Limb (tissue), 2 donors: ENCODE data around the gene BICRA.
A peak's percentile ranks its signal among the peaks of the same experiment; 100 is the strongest.
"Not testable (repeated sequence)": the region's sequence is repeated elsewhere in the genome, so short reads cannot be mapped to it uniquely, and the experiment has no call there.

ENCODE experiments used
- DNase-seq, 2 donors: peaks; one replicate each; pipeline ENCODE4 v3.0.0-alpha.2; 2016; ENCODE audit errors: extremely low spot score in 2 of 2

Gene BICRA

DNA sequence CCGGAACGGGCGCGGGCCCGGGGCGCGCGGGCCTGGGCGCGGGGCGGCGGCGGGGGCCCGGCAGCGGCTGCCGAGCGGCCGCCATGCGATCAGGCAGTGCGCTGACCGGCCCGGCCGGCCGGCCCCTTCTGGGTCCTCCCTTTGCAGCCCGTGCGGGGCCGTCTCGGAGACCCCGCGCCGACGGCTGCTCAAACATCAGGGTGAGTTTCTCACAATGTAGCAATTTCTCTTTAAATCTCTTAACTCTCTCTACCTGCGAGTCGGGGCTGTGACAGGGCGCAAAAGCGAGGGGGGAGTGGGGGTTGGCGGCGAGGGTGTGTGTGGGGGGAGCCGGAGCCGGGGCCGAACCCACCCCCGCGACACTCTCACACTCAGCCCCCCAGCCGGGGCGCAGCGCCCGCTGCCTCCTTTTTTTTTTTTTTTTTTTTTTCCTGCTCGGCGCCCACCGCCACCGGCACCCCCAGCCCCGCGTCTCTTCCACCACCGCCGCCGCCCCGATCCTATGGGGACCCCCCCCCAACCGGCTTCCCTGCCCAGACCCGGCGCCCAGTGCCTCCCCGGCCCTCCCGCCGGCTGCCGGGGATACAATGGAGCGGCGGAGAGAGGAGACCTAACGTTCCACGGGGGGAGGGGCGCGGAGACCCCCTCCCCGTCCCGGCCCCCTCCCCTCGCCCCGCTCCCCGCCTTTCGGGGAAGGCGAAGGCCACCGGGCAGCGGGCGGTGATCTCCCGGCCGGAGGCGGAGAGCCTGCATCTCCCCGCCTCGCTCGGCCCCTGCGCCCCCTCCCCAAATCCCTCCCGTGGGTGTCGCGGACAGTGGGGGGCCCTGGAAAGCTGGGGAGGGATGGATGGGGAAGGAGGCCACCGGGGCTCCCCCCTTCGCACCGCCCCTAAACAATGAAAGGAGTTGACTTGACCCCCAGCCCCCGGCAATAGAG lies at the start of gene BICRA:
TSS of gene BICRA (plus strand) at position 166 of the 937 bp plus-strand sequence. CDS start 64,441 bp downstream, outside the sequence.
- peak; percentile 77 to 91 for DNase-seq

DNA sequence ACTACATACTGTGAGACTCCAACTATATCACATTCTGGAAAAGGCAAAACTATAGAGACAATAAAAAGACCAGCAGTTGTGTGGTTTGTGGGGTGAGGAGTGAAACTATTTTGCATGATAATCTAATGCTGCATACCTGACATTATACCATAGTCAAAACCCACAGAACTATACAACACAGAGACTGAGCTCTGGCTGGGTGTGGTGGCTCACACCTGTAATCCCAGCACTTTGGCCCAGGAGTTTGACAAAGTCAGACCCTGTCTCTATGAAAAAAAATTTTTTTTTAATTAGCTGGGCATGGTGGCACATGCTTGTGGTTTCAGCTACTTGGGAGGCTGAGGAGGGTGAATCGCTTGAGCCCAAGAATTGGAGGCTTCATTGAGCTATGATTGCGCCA lies 47.9 kb upstream of the BICRA start:
- DNase-seq, result no peak

GRCh38 chr19:47561440-47562057 lies 47.4 kb upstream of the BICRA start:
- no peak for DNase-seq

- DNase-seq, result no peak
Observed at GRCh38 chr19:47564081-47564480, 44.9 kb upstream of the BICRA start.

GRCh38 chr19:47569331-47569730 lies 39.6 kb upstream of the BICRA start:
- DNase-seq, result no peak

DNA sequence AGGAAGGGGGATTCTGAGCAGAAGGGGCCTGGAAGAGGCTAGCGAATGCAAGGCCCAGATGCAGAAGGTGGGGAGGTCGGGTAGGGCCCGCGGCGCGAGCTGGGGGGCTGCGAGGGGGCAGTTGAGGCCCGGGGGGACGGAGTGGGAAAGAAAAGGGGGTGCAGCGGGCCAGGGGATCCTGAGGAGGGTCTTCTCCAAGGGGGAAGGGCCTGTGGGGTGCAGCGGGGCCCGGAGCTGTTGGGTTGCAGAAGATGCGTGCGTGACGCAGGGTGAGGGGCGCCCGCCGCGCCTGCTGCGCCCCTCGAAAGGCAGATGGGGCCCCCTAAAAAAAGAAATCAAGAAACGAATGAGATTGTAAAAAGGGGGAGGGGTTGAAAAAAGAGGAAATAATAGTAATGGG lies 36.3 kb upstream of the BICRA start:
- no peak for DNase-seq

GRCh38 chr19:47573071-47574026 lies 35.6 kb upstream of the BICRA start, which contains the start of gene ZNF541:
Gene ZNF541, minus strand, starts transcription at chr19:47573148. Its CDS starts 17,292 bp downstream, at chr19:47555856.
- DNase-seq, result peak; percentile 27 to 83

GRCh38 chr19:47580397-47580796 lies 28.5 kb upstream of the BICRA start:
- DNase-seq, result no peak

GRCh38 chr19:47581605-47582319 lies 27.2 kb upstream of the BICRA start:
- DNase-seq, result no peak

- DNase-seq, result no peak
Observed at GRCh38 chr19:47582320-47582909, 26.5 kb upstream of the BICRA start.

GRCh38 chr19:47583161-47583560 lies 25.8 kb upstream of the BICRA start:
- not testable (repeated sequence) for DNase-seq

GRCh38 chr19:47587295-47587694 lies 21.6 kb upstream of the BICRA start:
- DNase-seq, result no peak

DNA sequence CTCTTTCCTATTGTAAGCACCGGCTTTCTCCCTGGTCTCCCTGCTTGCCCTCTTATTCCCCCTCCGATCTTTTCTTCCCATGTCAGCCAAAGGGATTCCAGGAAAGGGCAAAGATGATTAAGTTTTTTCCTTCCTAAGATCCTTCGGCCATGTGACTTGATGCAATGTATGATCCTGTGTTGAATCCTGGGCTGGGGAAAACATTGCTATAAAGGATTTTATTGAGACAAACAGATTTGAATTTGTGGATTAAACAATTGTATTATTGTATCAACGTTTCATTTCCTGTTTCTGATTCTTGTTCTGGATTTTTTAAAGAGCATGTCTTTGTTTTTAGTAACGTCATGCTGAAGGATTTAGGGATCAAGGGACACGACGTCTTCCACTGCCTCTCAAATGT lies 19.1 kb upstream of the BICRA start:
- DNase-seq, result no peak

- no peak for DNase-seq
Observed at GRCh38 chr19:47593860-47594259, 15.1 kb upstream of the BICRA start.

DNA sequence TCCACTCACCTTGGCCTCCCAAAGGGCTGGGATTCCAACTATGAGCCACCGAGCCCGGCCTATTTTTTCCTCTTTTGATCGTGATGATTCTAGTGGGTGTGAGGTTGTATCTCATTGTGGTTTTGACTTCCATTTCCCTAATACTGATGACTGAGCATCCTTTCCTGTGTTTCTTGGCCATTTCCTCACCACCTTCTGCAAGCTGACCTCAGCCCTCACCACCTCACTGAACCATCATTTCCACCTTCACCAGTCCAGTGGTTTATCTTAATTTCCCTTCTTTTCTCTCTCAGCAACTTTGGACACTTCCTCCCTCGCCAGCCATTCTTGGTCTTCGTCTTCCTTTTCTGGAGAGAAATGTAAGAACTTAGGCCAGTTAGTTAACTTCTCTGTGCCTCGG lies 13.0 kb upstream of the BICRA start:
- no peak for DNase-seq

DNA sequence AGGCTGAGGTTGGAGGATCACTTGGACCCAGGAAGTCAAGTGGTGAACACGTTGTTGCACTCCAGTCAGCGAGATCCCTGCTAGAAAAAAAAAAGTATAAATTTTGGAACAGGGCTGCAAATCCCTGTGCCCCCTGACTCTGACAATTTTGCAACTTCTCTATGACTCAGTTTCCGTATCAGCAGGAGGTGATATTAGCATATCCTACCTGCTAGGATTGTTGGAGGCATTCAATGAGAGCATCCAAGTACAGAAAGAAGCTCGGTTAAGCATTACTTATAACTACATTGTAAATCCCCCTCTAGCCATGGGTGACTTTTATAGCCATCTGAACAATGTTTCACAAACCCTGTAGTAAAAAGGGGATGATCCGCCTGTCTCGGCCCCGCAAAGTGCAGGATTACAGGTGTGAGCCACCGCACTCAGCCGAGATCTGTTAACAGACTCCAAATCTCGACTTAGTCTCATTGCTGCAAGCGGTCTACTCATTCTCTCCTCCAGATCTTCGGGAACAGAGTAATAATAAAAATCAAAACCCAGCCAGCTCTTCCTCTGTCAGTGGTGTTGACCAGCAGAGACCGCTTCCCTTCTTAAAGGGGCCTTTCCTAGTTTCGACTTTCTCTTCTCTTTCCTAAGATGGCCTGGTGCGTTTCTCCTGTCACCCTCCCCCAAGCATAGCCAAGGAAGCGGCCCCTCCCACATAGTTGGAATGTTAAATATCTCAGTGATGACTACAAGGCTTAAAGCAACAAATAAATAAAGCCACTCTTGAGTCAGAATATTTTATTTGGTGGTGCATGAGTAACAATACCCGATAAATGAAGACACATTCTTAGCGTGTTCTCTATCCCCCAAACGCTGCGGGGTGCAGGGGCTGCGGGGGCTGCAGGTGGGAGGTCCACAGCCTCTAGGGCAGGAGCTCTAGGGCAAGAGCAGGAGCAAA lies 10.3 kb upstream of the BICRA start:
- peak; percentile 31 to 47 for DNase-seq

GRCh38 chr19:47599671-47600245 lies 9.2 kb upstream of the BICRA start:
- not testable (repeated sequence) for DNase-seq

DNA sequence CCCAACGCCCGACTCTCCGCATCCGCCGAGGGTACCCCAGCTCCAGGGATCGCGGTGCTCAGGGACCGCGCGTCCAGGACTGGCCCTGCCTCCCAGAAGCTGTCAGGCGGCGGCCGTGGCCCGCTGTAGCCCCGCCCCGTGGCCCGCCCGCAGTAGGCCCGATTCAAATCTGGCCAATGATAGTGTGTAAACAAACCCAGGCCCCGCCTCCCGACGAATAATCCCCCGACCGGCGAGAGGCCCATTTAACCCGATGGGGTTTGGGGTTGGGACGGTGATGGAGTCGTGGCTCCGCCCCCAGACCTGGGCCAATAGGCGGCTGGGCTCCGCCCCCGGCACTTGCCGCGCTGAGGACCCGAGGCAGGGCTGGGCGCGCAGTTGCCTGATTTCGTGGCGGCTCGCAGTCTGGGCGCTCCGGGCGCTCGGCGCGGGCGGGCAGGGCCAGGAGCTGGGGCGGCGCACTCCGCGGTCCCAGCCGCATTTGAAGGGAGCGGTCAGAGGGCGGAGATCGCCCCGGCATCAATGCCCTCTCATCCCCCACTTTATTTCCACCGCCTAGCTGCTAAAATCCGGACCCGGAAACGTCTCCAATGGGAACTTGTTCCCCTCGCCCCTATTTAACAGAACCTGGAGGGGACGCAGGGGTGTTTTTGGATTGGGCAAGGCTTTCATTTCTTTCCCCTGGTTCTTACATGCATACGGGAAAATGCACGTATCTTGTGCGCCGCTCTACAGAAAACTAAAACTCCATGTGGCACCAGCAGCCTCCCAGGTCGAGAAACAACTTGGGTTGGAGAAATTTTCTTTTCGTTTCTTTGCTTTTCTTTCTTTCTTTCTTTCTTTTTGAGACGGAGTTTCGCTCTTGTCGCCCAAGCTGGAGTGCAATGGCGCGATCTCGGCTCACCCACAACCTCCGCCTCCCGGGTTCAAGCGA lies 8.4 kb upstream of the BICRA start:
- peak; percentile 98 to 99 for DNase-seq
